ENCODE data around the gene TLE1. TPM values are rescaled to one million over a fixed set of nuclear protein-coding genes. Genes with fewer than 3 reads are reported as not detected.

The TLE1 gene
- total and polyA plus RNA-seq, 2 experiments from 2014 or later: 100 to 117 TPM

GRCh38 chr9:81534138-81534875 lies 155.0 kb downstream of the TLE1 start:
- Histone ChIP-seq H3K79me2 (no peaks in the 10 kb centered on the region), H3K4me3 (no peak overlapping the region), H3K27me3 (no peaks in the 10 kb centered on the region), H3K4me1 (ENCODE audit: insufficient read depth) (peaks cover 16% of the 10 kb centered on the region), H3K9me3 (ENCODE audit: low read depth) (no peaks in the 10 kb centered on the region), H4K20me1 (ENCODE audit: insufficient read depth, poor library complexity, severe bottlenecking) (no peaks in the 10 kb centered on the region), H3K9me2 (replicated peaks; ENCODE audit: insufficient read depth) (no peaks in the 10 kb centered on the region), H2AFZ (no peak overlapping the region), H3K27ac (no peak overlapping the region), H3K36me3 (replicated peaks; ENCODE audit: insufficient read depth, low read depth) (no peaks in the 10 kb centered on the region), H3K4me2 (no peak overlapping the region)
- no peak for DNase-seq (ENCODE audit: low spot score)
- TF ChIP-seq EZH2 (IDR thresholded peaks at IDR 0.05; ENCODE audit: borderline replicate concordance): no peak
- TF ChIP-seq CTCF (IDR thresholded peaks at IDR 0.05; ENCODE audit: poor library complexity): no peak
- no peak for TF ChIP-seq EZH2phosphoT487 (IDR thresholded peaks at IDR 0.05; ENCODE audit: low read depth, severe bottlenecking, unreplicated experiment)
- 94% methylated on average over 4 of the region's 4 CpGs for WGBS (ENCODE audit: low lambda C conversion rate, missing lambda C conversion rate)

Small RNAs within 50 kb of the gene (small RNA-seq; reads per million reads assigned to genes)
- gene RNU6-1035P: not detected

Other genes with a start within 250 kb of the TLE1 start
- not detected in 2 replicates for gene SPATA31D4, start 238.9 kb upstream of the TLE1 start, total RNA-seq
- gene SPATA31D4, start 238.9 kb upstream of the TLE1 start, polyA plus RNA-seq: not detected in 2 replicates

Data from hepatocyte (in vitro differentiated cells).